ENCODE measurements around the gene TMEM128. TPM values are rescaled to one million over a fixed set of nuclear protein-coding genes. Genes with fewer than 3 reads are reported as not detected.

TMEM128 gene
- total and polyA plus RNA-seq, 2 experiments from 2014 or later, result 29.9 to 37.1 TPM

DNA sequence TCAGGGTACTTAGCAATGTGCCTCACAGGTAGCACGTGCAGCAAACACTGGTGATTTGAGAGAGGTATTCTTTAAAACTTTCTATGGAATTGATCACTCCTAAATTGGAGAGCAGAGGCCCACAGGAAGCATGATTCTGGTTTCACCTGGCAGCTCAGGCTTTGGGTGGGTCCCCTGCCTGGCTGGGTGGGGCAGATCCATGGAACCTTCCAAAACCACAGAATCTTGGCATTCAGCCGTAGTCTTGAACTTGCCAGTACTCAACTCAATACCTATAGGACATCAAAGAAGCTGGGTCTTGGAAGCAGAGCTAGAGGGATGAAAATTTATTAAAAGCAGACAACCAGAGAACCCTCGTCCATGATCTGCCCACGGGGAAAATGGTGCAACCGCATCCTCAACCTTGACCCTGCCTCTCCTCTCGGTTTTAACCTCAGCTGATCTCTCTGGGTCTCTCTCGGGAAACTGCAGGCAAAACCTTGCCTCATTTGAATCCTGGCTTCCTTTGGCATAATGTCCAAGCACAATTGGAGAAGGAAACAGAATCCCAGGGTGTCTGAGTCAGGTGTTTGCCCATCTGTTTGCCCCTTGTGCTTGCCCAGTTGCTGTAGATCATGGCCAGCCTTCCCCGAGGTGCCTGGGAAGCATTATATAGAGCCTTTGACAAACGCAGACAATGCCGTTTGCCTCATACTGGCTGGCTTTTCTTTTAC, 44.2 kb downstream of the TMEM128 start:
- peaks cover 11% of the 10 kb centered on the region for H3K27me3 ChIP-seq
- H3K36me3 ChIP-seq (replicated peaks; ENCODE audit: insufficient read depth, low read depth), result no peaks in the 10 kb centered on the region
- no peak overlapping the region for H3K4me3 ChIP-seq
- no peaks in the 10 kb centered on the region for H3K79me2 ChIP-seq
- no peak overlapping the region for H3K4me2 ChIP-seq
- H3K4me1 ChIP-seq (ENCODE audit: insufficient read depth), result no peaks in the 10 kb centered on the region
- H2AFZ ChIP-seq, result no peak overlapping the region
- H3K9me3 ChIP-seq (ENCODE audit: low read depth), result no peaks in the 10 kb centered on the region
- no peaks in the 10 kb centered on the region for H4K20me1 ChIP-seq (ENCODE audit: insufficient read depth, poor library complexity, severe bottlenecking)
- DNase-seq (ENCODE audit: low spot score), result no peak
- TF ChIP-seq, protein P1, sequence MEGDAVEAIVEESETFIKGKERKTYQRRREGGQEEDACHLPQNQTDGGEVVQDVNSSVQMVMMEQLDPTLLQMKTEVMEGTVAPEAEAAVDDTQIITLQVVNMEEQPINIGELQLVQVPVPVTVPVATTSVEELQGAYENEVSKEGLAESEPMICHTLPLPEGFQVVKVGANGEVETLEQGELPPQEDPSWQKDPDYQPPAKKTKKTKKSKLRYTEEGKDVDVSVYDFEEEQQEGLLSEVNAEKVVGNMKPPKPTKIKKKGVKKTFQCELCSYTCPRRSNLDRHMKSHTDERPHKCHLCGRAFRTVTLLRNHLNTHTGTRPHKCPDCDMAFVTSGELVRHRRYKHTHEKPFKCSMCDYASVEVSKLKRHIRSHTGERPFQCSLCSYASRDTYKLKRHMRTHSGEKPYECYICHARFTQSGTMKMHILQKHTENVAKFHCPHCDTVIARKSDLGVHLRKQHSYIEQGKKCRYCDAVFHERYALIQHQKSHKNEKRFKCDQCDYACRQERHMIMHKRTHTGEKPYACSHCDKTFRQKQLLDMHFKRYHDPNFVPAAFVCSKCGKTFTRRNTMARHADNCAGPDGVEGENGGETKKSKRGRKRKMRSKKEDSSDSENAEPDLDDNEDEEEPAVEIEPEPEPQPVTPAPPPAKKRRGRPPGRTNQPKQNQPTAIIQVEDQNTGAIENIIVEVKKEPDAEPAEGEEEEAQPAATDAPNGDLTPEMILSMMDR (IDR thresholded peaks at IDR 0.05; ENCODE audit: poor library complexity), result no peak
- TF ChIP-seq EZH2 (IDR thresholded peaks at IDR 0.05; ENCODE audit: borderline replicate concordance), result no peak
- no peak for TF ChIP-seq EZH2phosphoT487 (IDR thresholded peaks at IDR 0.05; ENCODE audit: low read depth, severe bottlenecking, unreplicated experiment)
- H3K27ac ChIP-seq, result no peak overlapping the region
- no peaks in the 10 kb centered on the region for H3K9me2 ChIP-seq (replicated peaks; ENCODE audit: insufficient read depth)
- 86% methylated on average over 10 of the region's 10 CpGs for WGBS (ENCODE audit: low lambda C conversion rate, missing lambda C conversion rate)

DNA sequence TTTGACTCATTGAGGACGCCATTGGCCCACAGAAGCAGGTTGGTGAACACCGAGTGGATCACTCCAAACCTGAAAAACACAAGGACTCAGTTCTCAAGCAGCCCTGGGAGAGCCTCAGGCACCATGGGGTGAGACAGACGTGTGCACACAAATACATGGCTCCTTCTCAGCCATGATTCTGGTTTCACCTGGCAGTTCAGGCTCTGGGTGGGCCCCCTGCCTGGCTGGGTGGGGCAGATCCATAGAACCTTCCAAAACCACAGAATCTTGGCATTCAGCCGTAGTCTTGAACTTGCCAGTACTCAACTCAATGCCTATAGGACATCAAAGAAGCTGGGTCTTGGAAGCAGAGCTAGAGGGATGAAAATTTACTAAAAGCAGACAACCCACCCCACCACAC, 45.5 kb downstream of the TMEM128 start:
- 95% methylated on average over 4 of the region's 4 CpGs for WGBS (ENCODE audit: low lambda C conversion rate, missing lambda C conversion rate)
- H3K4me2 ChIP-seq, result no peak overlapping the region
- H3K27me3 ChIP-seq, result peaks cover 6% of the 10 kb centered on the region
- no peak overlapping the region for H2AFZ ChIP-seq
- DNase-seq (ENCODE audit: low spot score), result no peak
- no peak overlapping the region for H3K27ac ChIP-seq
- no peaks in the 10 kb centered on the region for H3K79me2 ChIP-seq
- no peaks in the 10 kb centered on the region for H4K20me1 ChIP-seq (ENCODE audit: insufficient read depth, poor library complexity, severe bottlenecking)
- no peaks in the 10 kb centered on the region for H3K36me3 ChIP-seq (replicated peaks; ENCODE audit: insufficient read depth, low read depth)
- no peaks in the 10 kb centered on the region for H3K9me3 ChIP-seq (ENCODE audit: low read depth)
- H3K4me3 ChIP-seq, result no peak overlapping the region
- no peaks in the 10 kb centered on the region for H3K9me2 ChIP-seq (replicated peaks; ENCODE audit: insufficient read depth)
- H3K4me1 ChIP-seq (ENCODE audit: insufficient read depth), result no peaks in the 10 kb centered on the region
- TF ChIP-seq, protein P1 (IDR thresholded peaks at IDR 0.05; ENCODE audit: poor library complexity), result no peak
- TF ChIP-seq EZH2phosphoT487 (IDR thresholded peaks at IDR 0.05; ENCODE audit: low read depth, severe bottlenecking, unreplicated experiment) (no peak), EZH2 (IDR thresholded peaks at IDR 0.05; ENCODE audit: borderline replicate concordance) (no peak)

DNA sequence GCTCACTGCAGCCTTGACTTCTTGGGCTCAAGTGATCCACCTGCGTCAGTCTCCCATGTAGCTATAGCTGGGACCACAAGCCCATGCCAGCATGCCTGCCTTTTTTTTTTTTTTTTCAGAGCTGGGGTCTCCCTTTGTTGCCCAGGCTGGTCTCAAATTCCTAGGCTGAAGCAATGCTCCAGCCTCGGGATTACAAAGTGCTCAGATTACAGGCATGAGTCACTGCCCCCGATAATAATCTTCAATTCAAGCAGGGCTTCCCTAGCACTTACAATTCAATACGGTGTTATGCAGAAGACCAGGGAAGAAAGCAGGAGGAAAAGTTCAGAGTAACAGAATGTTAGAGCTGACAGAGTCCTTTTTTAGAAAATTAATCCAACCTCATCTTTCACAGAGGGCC, 47.4 kb downstream of the TMEM128 start:
- DNase-seq (ENCODE audit: low spot score), result no peak
- Histone ChIP-seq H3K36me3 (replicated peaks; ENCODE audit: insufficient read depth, low read depth) (no peaks in the 10 kb centered on the region), H2AFZ (no peak overlapping the region), H3K4me1 (ENCODE audit: insufficient read depth) (no peaks in the 10 kb centered on the region), H3K9me2 (replicated peaks; ENCODE audit: insufficient read depth) (no peaks in the 10 kb centered on the region), H4K20me1 (ENCODE audit: insufficient read depth, poor library complexity, severe bottlenecking) (no peaks in the 10 kb centered on the region), H3K4me3 (no peak overlapping the region), H3K27me3 (peaks cover 5% of the 10 kb centered on the region), H3K79me2 (no peaks in the 10 kb centered on the region), H3K4me2 (no peak overlapping the region), H3K27ac (no peak overlapping the region), H3K9me3 (ENCODE audit: low read depth) (no peaks in the 10 kb centered on the region)
- TF ChIP-seq, protein P1 (IDR thresholded peaks at IDR 0.05; ENCODE audit: poor library complexity), result no peak
- TF ChIP-seq EZH2 (IDR thresholded peaks at IDR 0.05; ENCODE audit: borderline replicate concordance), result no peak
- TF ChIP-seq EZH2phosphoT487 (IDR thresholded peaks at IDR 0.05; ENCODE audit: low read depth, severe bottlenecking, unreplicated experiment), result no peak
- 45% methylated on average over 4 of the region's 4 CpGs for WGBS (ENCODE audit: low lambda C conversion rate, missing lambda C conversion rate)
